Measurements from ENCODE around the gene SLC7A14.

Gene SLC7A14

GRCh38 chr3:170500462-170500861 is 85.4 kb downstream of the SLC7A14 start:
- Mint-ChIP-seq H3K4me3 (no peak overlapping the region), H3K4me1 (peaks cover 29% of the 10 kb centered on the region), H3K36me3 (ENCODE audit: low read depth) (no peaks in the 10 kb centered on the region), H3K27ac (no peak overlapping the region), H3K9me3 (no peaks in the 10 kb centered on the region), H3K27me3 (ENCODE audit: low read depth, poor library complexity) (no peaks in the 10 kb centered on the region)
- no peak for DNase-seq
- TF ChIP-seq CTCF (IDR thresholded peaks at IDR 0.05): no peak

- Mint-ChIP-seq H3K9me3 (no peaks in the 10 kb centered on the region), H3K4me1 (peaks cover 33% of the 10 kb centered on the region), H3K36me3 (ENCODE audit: low read depth) (no peaks in the 10 kb centered on the region), H3K27me3 (ENCODE audit: low read depth, poor library complexity) (no peaks in the 10 kb centered on the region), H3K4me3 (no peak overlapping the region), H3K27ac (no peak overlapping the region)
- TF ChIP-seq CTCF (IDR thresholded peaks at IDR 0.05): peak; percentile 44
- no peak for DNase-seq
Measured at GRCh38 chr3:170499562-170500156, 86.2 kb downstream of the SLC7A14 start.

GRCh38 chr3:170497207-170498095 is 88.4 kb downstream of the SLC7A14 start:
- peaks cover 49% of the 10 kb centered on the region for H3K4me1 Mint-ChIP-seq
- H3K9me3 Mint-ChIP-seq: no peaks in the 10 kb centered on the region
- H3K36me3 Mint-ChIP-seq (ENCODE audit: low read depth): no peaks in the 10 kb centered on the region
- TF ChIP-seq CTCF (IDR thresholded peaks at IDR 0.05): no peak
- no peak for DNase-seq
- H3K27ac Mint-ChIP-seq: peak overlapping the region; percentile 50
- H3K27me3 Mint-ChIP-seq (ENCODE audit: low read depth, poor library complexity): no peaks in the 10 kb centered on the region
- no peak overlapping the region for H3K4me3 Mint-ChIP-seq

GRCh38 chr3:170496868-170497140 is 89.1 kb downstream of the SLC7A14 start:
- TF ChIP-seq CTCF (IDR thresholded peaks at IDR 0.05): no peak
- no peaks in the 10 kb centered on the region for H3K9me3 Mint-ChIP-seq
- no peak for DNase-seq
- H3K36me3 Mint-ChIP-seq (ENCODE audit: low read depth): no peaks in the 10 kb centered on the region
- H3K4me1 Mint-ChIP-seq: peaks cover 49% of the 10 kb centered on the region
- no peaks in the 10 kb centered on the region for H3K27me3 Mint-ChIP-seq (ENCODE audit: low read depth, poor library complexity)
- no peak overlapping the region for H3K4me3 Mint-ChIP-seq
- no peak overlapping the region for H3K27ac Mint-ChIP-seq

- Mint-ChIP-seq H3K36me3 (ENCODE audit: low read depth) (no peaks in the 10 kb centered on the region), H3K4me3 (no peak overlapping the region), H3K4me1 (peaks cover 49% of the 10 kb centered on the region), H3K27me3 (ENCODE audit: low read depth, poor library complexity) (no peaks in the 10 kb centered on the region), H3K9me3 (no peaks in the 10 kb centered on the region), H3K27ac (no peak overlapping the region)
- DNase-seq: no peak
- TF ChIP-seq CTCF (IDR thresholded peaks at IDR 0.05): no peak
Measured at GRCh38 chr3:170496026-170496867, 89.6 kb downstream of the SLC7A14 start.
